ENCODE results near the gene CFDP1.

Gene CFDP1

GRCh38 chr16:75464122-75464918 lies 31.0 kb upstream of the CFDP1 start, which contains the start of gene TMEM170A (continued):
- TF ChIP-seq ZBTB10 (tag by site-specific recombination; IDR thresholded peaks at IDR 0.05): peak; percentile 90
- TF ChIP-seq GLIS2 (tag by site-specific recombination; IDR thresholded peaks at IDR 0.05): peak; percentile 99
- TF ChIP-seq ZNF2 (tag by site-specific recombination; IDR thresholded peaks at IDR 0.05): peak; percentile 98
- TF ChIP-seq ZNF558 (tag by site-specific recombination; IDR thresholded peaks at IDR 0.05): no peak
- TF ChIP-seq ZNF561 (tag by site-specific recombination; IDR thresholded peaks at IDR 0.05; ENCODE audit: borderline replicate concordance): peak; percentile 30; the same call in 1 of the 2 replicates
- TF ChIP-seq ZNF555 (tag by site-specific recombination; conservative IDR thresholded peaks at IDR 0.05): no peak
- no peak for TF ChIP-seq ZNF350 (tag by site-specific recombination; IDR thresholded peaks at IDR 0.05)
- peak; percentile 40; the same call in 1 of the 2 replicates for TF ChIP-seq ZNF843 (tag by site-specific recombination; IDR thresholded peaks at IDR 0.05)
- peak; percentile 79 for TF ChIP-seq SP7 (tag by site-specific recombination; IDR thresholded peaks at IDR 0.05)
- peak; percentile 100 for TF ChIP-seq CTCF (tag by site-specific recombination; IDR thresholded peaks at IDR 0.05)
- no peak for TF ChIP-seq ZNF112 (tag by site-specific recombination; IDR thresholded peaks at IDR 0.05)
- TF ChIP-seq RBAK (tag by site-specific recombination; IDR thresholded peaks at IDR 0.05): no peak
- TF ChIP-seq ZNF777 (tag by site-specific recombination; IDR thresholded peaks at IDR 0.05; ENCODE audit: borderline replicate concordance): no peak
- no peak for TF ChIP-seq ZNF654 (tag by site-specific recombination; IDR thresholded peaks at IDR 0.05; ENCODE audit: low read depth)
- no peak for TF ChIP-seq ZNF280C (tag by site-specific recombination; IDR thresholded peaks at IDR 0.05)
- TF ChIP-seq KLF8 (tag by site-specific recombination; IDR thresholded peaks at IDR 0.05): peak; percentile 27; the same call in 1 of the 2 replicates
- peak; percentile 60 for TF ChIP-seq ZNF629 (tag by site-specific recombination; IDR thresholded peaks at IDR 0.05)
- TF ChIP-seq ZNF155 (tag by site-specific recombination; IDR thresholded peaks at IDR 0.05): no peak
- no peak for TF ChIP-seq ZNF146 (tag by site-specific recombination; IDR thresholded peaks at IDR 0.05)
- no peak for TF ChIP-seq SCRT1 (tag by site-specific recombination; IDR thresholded peaks at IDR 0.05; ENCODE audit: borderline replicate concordance)
- TF ChIP-seq ZNF596 (tag by site-specific recombination; IDR thresholded peaks at IDR 0.05): 0 out of 2 replicates have a peak, but pooled peaks have one; percentile 2
- TF ChIP-seq ZNF302 (tag by site-specific recombination; IDR thresholded peaks at IDR 0.05; ENCODE audit: low read depth): no peak
- TF ChIP-seq ZNF214 (tag by site-specific recombination; IDR thresholded peaks at IDR 0.05; ENCODE audit: borderline replicate concordance): no peak
- TF ChIP-seq ZNF449 (tag by site-specific recombination; IDR thresholded peaks at IDR 0.05): no peak; the same call in 1 of the 2 replicates
- no peak for TF ChIP-seq ZSCAN4 (tag by site-specific recombination; IDR thresholded peaks at IDR 0.05)
- no peak for TF ChIP-seq ZNF292 (tag by site-specific recombination; IDR thresholded peaks at IDR 0.05; ENCODE audit: borderline replicate concordance, low read depth)
- TF ChIP-seq ZNF792 (tag by site-specific recombination; IDR thresholded peaks at IDR 0.05): no peak
- no peak for TF ChIP-seq ZSCAN16 (tag by site-specific recombination; IDR thresholded peaks at IDR 0.05)
- no peak for TF ChIP-seq ZNF202 (tag by site-specific recombination; IDR thresholded peaks at IDR 0.05; ENCODE audit: borderline replicate concordance)
- no peak for TF ChIP-seq ZNF548 (tag by site-specific recombination; IDR thresholded peaks at IDR 0.05)
- peak; percentile 77 for TF ChIP-seq ZBTB17 (tag by site-specific recombination; IDR thresholded peaks at IDR 0.05)
